ENCODE data around the gene WASF3. TPM values are rescaled to one million over a fixed set of nuclear protein-coding genes. Genes with fewer than 3 reads are reported as not detected.

WASF3 gene
- total and polyA plus RNA-seq, 2 experiments from 2014 or later: 9.9 to 20.7 TPM

- TF ChIP-seq, protein P1, sequence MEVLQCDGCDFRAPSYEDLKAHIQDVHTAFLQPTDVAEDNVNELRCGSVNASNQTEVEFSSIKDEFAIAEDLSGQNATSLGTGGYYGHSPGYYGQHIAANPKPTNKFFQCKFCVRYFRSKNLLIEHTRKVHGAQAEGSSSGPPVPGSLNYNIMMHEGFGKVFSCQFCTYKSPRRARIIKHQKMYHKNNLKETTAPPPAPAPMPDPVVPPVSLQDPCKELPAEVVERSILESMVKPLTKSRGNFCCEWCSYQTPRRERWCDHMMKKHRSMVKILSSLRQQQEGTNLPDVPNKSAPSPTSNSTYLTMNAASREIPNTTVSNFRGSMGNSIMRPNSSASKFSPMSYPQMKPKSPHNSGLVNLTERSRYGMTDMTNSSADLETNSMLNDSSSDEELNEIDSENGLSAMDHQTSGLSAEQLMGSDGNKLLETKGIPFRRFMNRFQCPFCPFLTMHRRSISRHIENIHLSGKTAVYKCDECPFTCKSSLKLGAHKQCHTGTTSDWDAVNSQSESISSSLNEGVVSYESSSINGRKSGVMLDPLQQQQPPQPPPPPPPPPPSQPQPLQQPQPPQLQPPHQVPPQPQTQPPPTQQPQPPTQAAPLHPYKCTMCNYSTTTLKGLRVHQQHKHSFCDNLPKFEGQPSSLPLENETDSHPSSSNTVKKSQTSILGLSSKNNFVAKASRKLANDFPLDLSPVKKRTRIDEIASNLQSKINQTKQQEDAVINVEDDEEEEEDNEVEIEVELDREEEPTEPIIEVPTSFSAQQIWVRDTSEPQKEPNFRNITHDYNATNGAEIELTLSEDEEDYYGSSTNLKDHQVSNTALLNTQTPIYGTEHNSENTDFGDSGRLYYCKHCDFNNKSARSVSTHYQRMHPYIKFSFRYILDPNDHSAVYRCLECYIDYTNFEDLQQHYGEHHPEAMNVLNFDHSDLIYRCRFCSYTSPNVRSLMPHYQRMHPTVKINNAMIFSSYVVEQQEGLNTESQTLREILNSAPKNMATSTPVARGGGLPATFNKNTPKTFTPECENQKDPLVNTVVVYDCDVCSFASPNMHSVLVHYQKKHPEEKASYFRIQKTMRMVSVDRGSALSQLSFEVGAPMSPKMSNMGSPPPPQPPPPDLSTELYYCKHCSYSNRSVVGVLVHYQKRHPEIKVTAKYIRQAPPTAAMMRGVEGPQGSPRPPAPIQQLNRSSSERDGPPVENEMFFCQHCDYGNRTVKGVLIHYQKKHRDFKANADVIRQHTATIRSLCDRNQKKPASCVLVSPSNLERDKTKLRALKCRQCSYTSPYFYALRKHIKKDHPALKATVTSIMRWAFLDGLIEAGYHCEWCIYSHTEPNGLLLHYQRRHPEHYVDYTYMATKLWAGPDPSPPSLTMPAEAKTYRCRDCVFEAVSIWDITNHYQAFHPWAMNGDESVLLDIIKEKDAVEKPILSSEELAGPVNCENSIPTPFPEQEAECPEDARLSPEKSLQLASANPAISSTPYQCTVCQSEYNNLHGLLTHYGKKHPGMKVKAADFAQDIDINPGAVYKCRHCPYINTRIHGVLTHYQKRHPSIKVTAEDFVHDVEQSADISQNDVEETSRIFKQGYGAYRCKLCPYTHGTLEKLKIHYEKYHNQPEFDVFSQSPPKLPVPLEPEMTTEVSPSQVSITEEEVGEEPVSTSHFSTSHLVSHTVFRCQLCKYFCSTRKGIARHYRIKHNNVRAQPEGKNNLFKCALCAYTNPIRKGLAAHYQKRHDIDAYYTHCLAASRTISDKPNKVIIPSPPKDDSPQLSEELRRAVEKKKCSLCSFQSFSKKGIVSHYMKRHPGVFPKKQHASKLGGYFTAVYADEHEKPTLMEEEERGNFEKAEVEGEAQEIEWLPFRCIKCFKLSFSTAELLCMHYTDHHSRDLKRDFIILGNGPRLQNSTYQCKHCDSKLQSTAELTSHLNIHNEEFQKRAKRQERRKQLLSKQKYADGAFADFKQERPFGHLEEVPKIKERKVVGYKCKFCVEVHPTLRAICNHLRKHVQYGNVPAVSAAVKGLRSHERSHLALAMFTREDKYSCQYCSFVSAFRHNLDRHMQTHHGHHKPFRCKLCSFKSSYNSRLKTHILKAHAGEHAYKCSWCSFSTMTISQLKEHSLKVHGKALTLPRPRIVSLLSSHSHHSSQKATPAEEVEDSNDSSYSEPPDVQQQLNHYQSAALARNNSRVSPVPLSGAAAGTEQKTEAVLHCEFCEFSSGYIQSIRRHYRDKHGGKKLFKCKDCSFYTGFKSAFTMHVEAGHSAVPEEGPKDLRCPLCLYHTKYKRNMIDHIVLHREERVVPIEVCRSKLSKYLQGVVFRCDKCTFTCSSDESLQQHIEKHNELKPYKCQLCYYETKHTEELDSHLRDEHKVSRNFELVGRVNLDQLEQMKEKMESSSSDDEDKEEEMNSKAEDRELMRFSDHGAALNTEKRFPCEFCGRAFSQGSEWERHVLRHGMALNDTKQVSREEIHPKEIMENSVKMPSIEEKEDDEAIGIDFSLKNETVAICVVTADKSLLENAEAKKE (CRISPR knock-in tag; IDR thresholded peaks at IDR 0.05): no peak
- no peak for TF ChIP-seq EZH2phosphoT487 (IDR thresholded peaks at IDR 0.05; ENCODE audit: unreplicated experiment)
- TF ChIP-seq EZH2 (IDR thresholded peaks at IDR 0.05; ENCODE audit: low read depth, unreplicated experiment): no peak
- TF ChIP-seq POLR2AphosphoS5 (IDR thresholded peaks at IDR 0.05; ENCODE audit: low read depth): no peak
- TF ChIP-seq NANOG (IDR thresholded peaks at IDR 0.05; ENCODE audit: borderline replicate concordance): no peak
- TF ChIP-seq ZNF114 (CRISPR knock-in tag; IDR thresholded peaks at IDR 0.05): no peak
- no peak for TF ChIP-seq ZNF331 (CRISPR knock-in tag; IDR thresholded peaks at IDR 0.05; ENCODE audit: low read depth)
- TF ChIP-seq, protein P2, sequence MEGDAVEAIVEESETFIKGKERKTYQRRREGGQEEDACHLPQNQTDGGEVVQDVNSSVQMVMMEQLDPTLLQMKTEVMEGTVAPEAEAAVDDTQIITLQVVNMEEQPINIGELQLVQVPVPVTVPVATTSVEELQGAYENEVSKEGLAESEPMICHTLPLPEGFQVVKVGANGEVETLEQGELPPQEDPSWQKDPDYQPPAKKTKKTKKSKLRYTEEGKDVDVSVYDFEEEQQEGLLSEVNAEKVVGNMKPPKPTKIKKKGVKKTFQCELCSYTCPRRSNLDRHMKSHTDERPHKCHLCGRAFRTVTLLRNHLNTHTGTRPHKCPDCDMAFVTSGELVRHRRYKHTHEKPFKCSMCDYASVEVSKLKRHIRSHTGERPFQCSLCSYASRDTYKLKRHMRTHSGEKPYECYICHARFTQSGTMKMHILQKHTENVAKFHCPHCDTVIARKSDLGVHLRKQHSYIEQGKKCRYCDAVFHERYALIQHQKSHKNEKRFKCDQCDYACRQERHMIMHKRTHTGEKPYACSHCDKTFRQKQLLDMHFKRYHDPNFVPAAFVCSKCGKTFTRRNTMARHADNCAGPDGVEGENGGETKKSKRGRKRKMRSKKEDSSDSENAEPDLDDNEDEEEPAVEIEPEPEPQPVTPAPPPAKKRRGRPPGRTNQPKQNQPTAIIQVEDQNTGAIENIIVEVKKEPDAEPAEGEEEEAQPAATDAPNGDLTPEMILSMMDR (conservative IDR thresholded peaks at IDR 0.05; ENCODE audit: low read depth in 2 of 2): no peak
Observed at GRCh38 chr13:26710166-26710565, 152.7 kb downstream of the WASF3 start (continued).

GRCh38 chr13:26711211-26711610 lies 153.7 kb downstream of the WASF3 start:
- Mint-ChIP-seq H3K4me3 (no peak overlapping the region), H3K27ac (no peak overlapping the region), H3K36me3 (ENCODE audit: low read depth) (peaks cover 7% of the 10 kb centered on the region), H3K27me3 (ENCODE audit: insufficient read depth, low read depth, poor library complexity) (peaks cover 6% of the 10 kb centered on the region), H3K4me1 (peaks cover 16% of the 10 kb centered on the region), H3K9me3 (peaks cover 18% of the 10 kb centered on the region)
- Histone ChIP-seq H3F3A (replicated peaks; ENCODE audit: low read depth) (no peaks in the 10 kb centered on the region), H3K4me3 (no peak overlapping the region), H3K4me1 (ENCODE audit: insufficient read depth) (peaks cover 9% of the 10 kb centered on the region), H3K36me3 (ENCODE audit: insufficient read depth) (no peaks in the 10 kb centered on the region), H3K4me2 (no peak overlapping the region), H4K20me1 (replicated peaks; ENCODE audit: insufficient read depth) (no peaks in the 10 kb centered on the region), H2AFZ (no peak overlapping the region), H3K27me3 (ENCODE audit: insufficient read depth) (no peaks in the 10 kb centered on the region), H3K9me2 (ENCODE audit: insufficient read depth) (no peaks in the 10 kb centered on the region), H3K27ac (ENCODE audit: low read depth) (no peak overlapping the region), H3K79me2 (replicated peaks; ENCODE audit: insufficient read depth) (no peaks in the 10 kb centered on the region)
- ATAC-seq: no peak
- no peak for TF ChIP-seq EZH2phosphoT487 (IDR thresholded peaks at IDR 0.05; ENCODE audit: unreplicated experiment)
- no peak for TF ChIP-seq EZH2 (IDR thresholded peaks at IDR 0.05; ENCODE audit: low read depth, unreplicated experiment)
- TF ChIP-seq ZNF331 (CRISPR knock-in tag; IDR thresholded peaks at IDR 0.05; ENCODE audit: low read depth): no peak
- DNase-seq (ENCODE audit: low spot score): no peak

Measured in GM23338 (cell line).